Endothelial cell (in vitro differentiated cells): ENCODE data around the gene HAUS3. TPM values are rescaled to one million over a fixed set of nuclear protein-coding genes. Genes with fewer than 3 reads are reported as not detected.
A peak's percentile ranks its signal among the peaks of the same experiment; 100 is the strongest.

Experiments
- DNase-seq: peaks from one replicate; pipeline ENCODE4 v3.0.0; 2021; ENCODE audit warnings: low spot score
- H3K27ac Mint-ChIP-seq: one replicate; pipeline ENCODE4 v1.8.0; 2021; ENCODE audit warnings: mixed read lengths, inconsistent platforms; ENCODE audit not compliant: unreplicated experiment
- H3K27me3 Mint-ChIP-seq: one replicate; pipeline ENCODE4 v1.8.0; 2021; ENCODE audit warnings: mild to moderate bottlenecking, moderate library complexity, mixed read lengths, inconsistent platforms; ENCODE audit not compliant: unreplicated experiment
- H3K36me3 Mint-ChIP-seq: one replicate; pipeline ENCODE4 v1.8.0; 2021; ENCODE audit warnings: mild to moderate bottlenecking, low read depth, mixed read lengths, inconsistent platforms; ENCODE audit not compliant: unreplicated experiment
- H3K4me1 Mint-ChIP-seq: one replicate; pipeline ENCODE4 v1.8.0; 2021; ENCODE audit warnings: mild to moderate bottlenecking, mixed read lengths, inconsistent platforms; ENCODE audit not compliant: unreplicated experiment
- H3K4me3 Mint-ChIP-seq: one replicate; pipeline ENCODE4 v1.8.0; 2021; ENCODE audit warnings: mild to moderate bottlenecking, mixed read lengths, inconsistent platforms; ENCODE audit not compliant: unreplicated experiment
- H3K9me3 Mint-ChIP-seq: one replicate; pipeline ENCODE4 v1.8.0; 2021; ENCODE audit warnings: mixed read lengths, inconsistent platforms; ENCODE audit not compliant: unreplicated experiment
- CTCF ChIP-seq: fragments of 200-600 bp; sonication (generic); IDR thresholded peaks from one replicate; pipeline ENCODE4 v1.5.0; 2021; ENCODE audit warnings: antibody characterized with exemption; ENCODE audit not compliant: unreplicated experiment
- total RNA-seq: library from RNA; stranded (reverse); fragmentation: NEBNext Ultra II Directional; extraction: Animal tissue kit (Norgen Biotek cat#: 25700); gene quantifications from one replicate; pipeline ENCODE4 v1.2.1, GENCODE V29; 2021; ENCODE audit not compliant: unreplicated experiment

The HAUS3 gene
- total RNA-seq, 1 donor from 2014 or later = 16.2 TPM

- Mint-ChIP-seq H3K36me3 (peaks cover 7% of the 10 kb centered on the region), H3K27me3 (peaks cover 7% of the 10 kb centered on the region), H3K4me1 (peaks cover 5% of the 10 kb centered on the region), H3K4me3 (peak overlapping the region; percentile 69), H3K9me3 (no peaks in the 10 kb centered on the region), H3K27ac (no peak overlapping the region)
- no peak for TF ChIP-seq CTCF
- DNase-seq = peak; percentile 51
Measured at GRCh38 chr4:2261110-2261852, 19.4 kb upstream of the HAUS3 start.

GRCh38 chr4:2260344-2261109 is 18.6 kb upstream of the HAUS3 start:
- no peaks in the 10 kb centered on the region for H3K9me3 Mint-ChIP-seq
- no peak overlapping the region for H3K27ac Mint-ChIP-seq
- no peak for TF ChIP-seq CTCF
- H3K4me3 Mint-ChIP-seq = peak overlapping the region; percentile 74
- DNase-seq = no peak
- peaks cover 7% of the 10 kb centered on the region for H3K27me3 Mint-ChIP-seq
- peaks cover 5% of the 10 kb centered on the region for H3K4me1 Mint-ChIP-seq
- peaks cover 7% of the 10 kb centered on the region for H3K36me3 Mint-ChIP-seq

GRCh38 chr4:2259541-2260343 is 17.8 kb upstream of the HAUS3 start:
- no peaks in the 10 kb centered on the region for H3K9me3 Mint-ChIP-seq
- peaks cover 10% of the 10 kb centered on the region for H3K36me3 Mint-ChIP-seq
- no peak for DNase-seq
- H3K4me1 Mint-ChIP-seq = peaks cover 5% of the 10 kb centered on the region
- no peak overlapping the region for H3K27ac Mint-ChIP-seq
- peaks cover 10% of the 10 kb centered on the region for H3K27me3 Mint-ChIP-seq
- no peak for TF ChIP-seq CTCF
- peak overlapping the region; percentile 74 for H3K4me3 Mint-ChIP-seq

GRCh38 chr4:2259036-2259540 is 17.2 kb upstream of the HAUS3 start:
- H3K27me3 Mint-ChIP-seq = peaks cover 16% of the 10 kb centered on the region
- no peak for DNase-seq
- no peak overlapping the region for H3K27ac Mint-ChIP-seq
- H3K4me3 Mint-ChIP-seq = no peak overlapping the region
- H3K36me3 Mint-ChIP-seq = peaks cover 16% of the 10 kb centered on the region
- no peak for TF ChIP-seq CTCF
- peaks cover 10% of the 10 kb centered on the region for H3K4me1 Mint-ChIP-seq
- no peaks in the 10 kb centered on the region for H3K9me3 Mint-ChIP-seq
